ENCODE measurements around the gene PTGFR. TPM values are rescaled to one million over a fixed set of nuclear protein-coding genes. Genes with fewer than 3 reads are reported as not detected.

PTGFR gene
- total RNA-seq, 2 donors from 2014 or later: 0.35 to 1.1 TPM

DNA sequence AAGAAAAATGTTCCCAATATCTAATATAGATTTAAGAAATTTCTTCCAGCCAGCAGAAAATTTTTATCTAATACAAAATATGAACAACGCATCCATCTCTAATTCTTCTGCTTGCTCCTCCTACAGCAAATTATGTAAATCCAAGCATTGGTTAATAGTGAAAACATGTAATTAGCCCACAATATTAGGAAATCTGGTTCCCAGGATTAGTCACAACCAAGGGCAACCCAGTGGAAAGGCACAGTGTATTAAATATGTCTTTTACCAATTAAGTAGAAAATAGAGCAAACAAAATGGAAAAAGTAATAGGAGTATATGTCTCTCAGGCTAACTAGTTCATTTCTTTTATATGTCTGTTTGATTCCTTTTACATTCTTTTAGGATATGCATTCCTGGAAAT is 70.0 kb downstream of the PTGFR start:
- Histone ChIP-seq H3K4me3 (no peak overlapping the region), H3K9ac (ENCODE audit: low read depth in 2 of 2, low read length in 2 of 2) (no peak overlapping the region), H3K9me3 (no peaks in the 10 kb centered on the region), H3K4me1 (no peaks in the 10 kb centered on the region), H3K27ac (no peak overlapping the region), H3K27me3 (no peaks in the 10 kb centered on the region), H3K36me3 (no peaks in the 10 kb centered on the region)
- no peak for DNase-seq
- TF ChIP-seq, protein P1, sequence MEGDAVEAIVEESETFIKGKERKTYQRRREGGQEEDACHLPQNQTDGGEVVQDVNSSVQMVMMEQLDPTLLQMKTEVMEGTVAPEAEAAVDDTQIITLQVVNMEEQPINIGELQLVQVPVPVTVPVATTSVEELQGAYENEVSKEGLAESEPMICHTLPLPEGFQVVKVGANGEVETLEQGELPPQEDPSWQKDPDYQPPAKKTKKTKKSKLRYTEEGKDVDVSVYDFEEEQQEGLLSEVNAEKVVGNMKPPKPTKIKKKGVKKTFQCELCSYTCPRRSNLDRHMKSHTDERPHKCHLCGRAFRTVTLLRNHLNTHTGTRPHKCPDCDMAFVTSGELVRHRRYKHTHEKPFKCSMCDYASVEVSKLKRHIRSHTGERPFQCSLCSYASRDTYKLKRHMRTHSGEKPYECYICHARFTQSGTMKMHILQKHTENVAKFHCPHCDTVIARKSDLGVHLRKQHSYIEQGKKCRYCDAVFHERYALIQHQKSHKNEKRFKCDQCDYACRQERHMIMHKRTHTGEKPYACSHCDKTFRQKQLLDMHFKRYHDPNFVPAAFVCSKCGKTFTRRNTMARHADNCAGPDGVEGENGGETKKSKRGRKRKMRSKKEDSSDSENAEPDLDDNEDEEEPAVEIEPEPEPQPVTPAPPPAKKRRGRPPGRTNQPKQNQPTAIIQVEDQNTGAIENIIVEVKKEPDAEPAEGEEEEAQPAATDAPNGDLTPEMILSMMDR (IDR thresholded peaks at IDR 0.05): no peak
- intact Hi-C loops (cut with DNase I): no loop called here

DNA sequence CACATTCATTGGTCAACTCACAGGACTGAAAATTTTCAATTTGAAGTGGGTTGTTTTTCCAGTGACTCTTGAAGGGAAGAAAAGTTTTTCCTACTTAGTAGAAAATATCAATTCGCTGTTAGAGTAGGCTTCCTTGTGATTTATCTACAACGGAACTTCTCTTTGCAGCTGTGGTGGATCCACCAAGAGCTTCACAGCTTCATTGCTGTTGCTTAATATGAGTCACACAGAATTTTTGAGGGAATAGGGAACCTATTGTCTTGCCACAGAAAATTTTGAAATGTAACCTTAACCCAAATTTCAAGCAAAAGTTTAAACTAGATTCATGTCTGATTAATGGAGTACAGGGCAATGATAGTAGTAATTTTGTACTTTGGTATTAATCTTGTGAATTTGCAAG is 71.1 kb downstream of the PTGFR start:
- H3K4me1 ChIP-seq: no peaks in the 10 kb centered on the region
- TF ChIP-seq, protein P1 (IDR thresholded peaks at IDR 0.05): no peak
- H3K9me3 ChIP-seq: no peaks in the 10 kb centered on the region
- no peaks in the 10 kb centered on the region for H3K36me3 ChIP-seq
- no peak overlapping the region for H3K9ac ChIP-seq (ENCODE audit: low read depth in 2 of 2, low read length in 2 of 2)
- no peak overlapping the region for H3K27ac ChIP-seq
- no peak overlapping the region for H3K4me3 ChIP-seq
- DNase-seq: no peak
- intact Hi-C loops (cut with DNase I): no loop called here
- H3K27me3 ChIP-seq: no peaks in the 10 kb centered on the region

DNA sequence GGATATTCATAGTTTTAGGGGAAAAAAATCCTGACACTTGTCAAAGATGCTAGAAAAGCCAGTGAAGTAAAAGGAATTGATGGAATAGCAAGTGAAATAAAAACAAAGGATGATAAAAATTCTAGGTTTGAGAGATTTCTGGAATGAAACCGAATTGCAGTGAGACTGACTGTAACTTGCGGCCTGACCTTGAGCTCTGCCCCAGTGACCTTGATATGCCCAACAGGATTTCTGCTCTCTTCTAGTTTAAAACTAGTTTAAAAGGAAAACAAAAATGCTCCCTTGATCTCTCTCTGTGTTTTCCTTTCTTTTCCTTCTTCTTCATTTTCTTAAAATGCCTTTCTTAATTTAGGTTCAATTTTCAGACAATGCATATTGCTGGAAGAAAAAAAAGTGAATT is 74.6 kb downstream of the PTGFR start:
- DNase-seq: no peak
- Histone ChIP-seq H3K27ac (no peak overlapping the region), H3K4me1 (no peaks in the 10 kb centered on the region), H3K36me3 (no peaks in the 10 kb centered on the region), H3K27me3 (no peaks in the 10 kb centered on the region), H3K4me3 (no peak overlapping the region), H3K9ac (ENCODE audit: low read depth in 2 of 2, low read length in 2 of 2) (no peak overlapping the region), H3K9me3 (no peaks in the 10 kb centered on the region)
- intact Hi-C loops (cut with DNase I): no loop called here
- TF ChIP-seq, protein P1 (IDR thresholded peaks at IDR 0.05): no peak

DNA sequence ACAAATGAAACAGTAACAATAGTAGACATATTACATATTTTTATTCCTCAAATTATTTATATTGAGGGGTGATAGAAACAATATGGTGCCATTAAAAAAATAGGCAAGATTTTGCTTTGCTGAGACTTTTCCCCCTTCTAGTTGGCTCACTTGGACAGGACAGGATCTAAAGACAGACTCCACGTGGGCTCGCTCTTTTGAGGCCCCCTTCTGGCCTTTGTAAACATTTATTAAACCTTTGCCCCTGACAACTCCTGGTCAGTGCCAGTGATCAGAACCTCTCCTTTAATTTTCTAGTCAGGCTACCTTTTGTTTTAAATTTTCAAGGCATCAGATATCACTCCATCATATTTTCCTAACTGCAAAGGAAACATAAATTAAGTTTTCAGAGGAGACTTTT is 79.8 kb downstream of the PTGFR start:
- no peaks in the 10 kb centered on the region for H3K36me3 ChIP-seq
- no peaks in the 10 kb centered on the region for H3K4me1 ChIP-seq
- no peak overlapping the region for H3K9ac ChIP-seq (ENCODE audit: low read depth in 2 of 2, low read length in 2 of 2)
- no peak overlapping the region for H3K4me3 ChIP-seq
- TF ChIP-seq, protein P1 (IDR thresholded peaks at IDR 0.05): no peak
- H3K9me3 ChIP-seq: no peaks in the 10 kb centered on the region
- intact Hi-C loops (cut with DNase I): no loop called here
- H3K27ac ChIP-seq: no peak overlapping the region
- no peaks in the 10 kb centered on the region for H3K27me3 ChIP-seq
- DNase-seq: no peak

DNA sequence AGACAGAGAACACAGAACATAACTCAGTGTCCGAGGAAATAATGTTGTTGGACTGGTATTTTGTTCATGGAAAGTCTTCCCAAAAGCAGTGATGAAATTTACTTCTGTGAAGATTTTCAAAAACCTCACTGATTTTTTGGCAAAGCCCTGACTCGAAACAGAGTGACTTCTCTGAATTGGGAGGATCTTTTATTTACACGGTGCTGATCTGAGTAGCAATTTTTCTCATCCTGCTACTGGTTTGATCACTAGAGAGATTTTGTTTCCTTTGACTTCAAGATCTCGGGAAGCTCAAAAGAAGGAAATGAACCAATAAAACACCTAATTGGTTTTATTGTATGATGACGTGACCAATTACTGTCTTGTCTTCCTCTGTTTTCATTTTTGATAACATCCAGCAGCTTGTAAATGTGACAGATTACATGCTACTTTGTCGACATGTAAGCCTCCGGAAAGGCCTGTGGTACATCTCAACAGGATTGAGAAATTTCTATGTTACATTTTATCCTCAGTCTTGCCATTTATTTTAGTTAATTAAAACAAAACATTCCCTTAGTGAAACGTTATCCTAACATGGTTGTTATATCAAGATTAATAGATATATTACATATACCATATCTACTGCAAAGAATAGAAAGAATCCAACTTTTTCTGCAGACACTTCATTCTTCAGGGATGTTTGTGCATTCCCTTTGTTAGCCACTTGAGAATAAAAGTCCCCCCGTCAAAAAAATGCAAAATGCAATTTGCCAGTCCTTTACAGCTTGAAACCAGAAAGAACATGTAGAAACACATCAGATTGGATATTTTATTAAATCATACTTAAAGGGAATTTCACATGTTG is 86.7 kb downstream of the PTGFR start:
- Histone ChIP-seq H3K4me3 (no peak overlapping the region), H3K36me3 (no peaks in the 10 kb centered on the region), H3K27ac (no peak overlapping the region), H3K9ac (ENCODE audit: low read depth in 2 of 2, low read length in 2 of 2) (no peak overlapping the region), H3K9me3 (no peaks in the 10 kb centered on the region), H3K4me1 (no peaks in the 10 kb centered on the region), H3K27me3 (no peaks in the 10 kb centered on the region)
- intact Hi-C loops (cut with DNase I): no loop called here
- TF ChIP-seq, protein P1 (IDR thresholded peaks at IDR 0.05): no peak
- DNase-seq: no peak
